Activated T-cell treated with anti-CD3 and anti-CD28 coated beads, Interleukin-2, amount 50 U/mL, for 72 hours (primary cell): ENCODE measurements around the gene FGF3. TPM values are rescaled to one million over a fixed set of nuclear protein-coding genes. Genes with fewer than 3 reads are reported as not detected.

ENCODE experiments used
- ATAC-seq, 2 donors: fragments of 150-1000 bp; cut with Tn5 transposase; replicated peaks in 1 of 2; 2 replicates each; pipeline ENCODE4 v1.10.0; 2021; ENCODE audit warnings: moderate library complexity in 2 of 2, mild to moderate bottlenecking in 1 of 2
- DNase-seq, 2 donors: peaks; one replicate each; pipeline ENCODE4 v3.0.0; 2021 to 2022; ENCODE audit warnings: mixed read lengths in 1 of 2
- H3K27ac Mint-ChIP-seq: one replicate; pipeline ENCODE4 v1.8.0; 2022; ENCODE audit warnings: mild to moderate bottlenecking, moderate library complexity, mixed read lengths
- H3K27me3 Mint-ChIP-seq: one replicate; pipeline ENCODE4 v1.8.0; 2022; ENCODE audit warnings: low read depth, mixed read lengths
- H3K36me3 Mint-ChIP-seq, 2 donors: one replicate each; pipeline ENCODE4 v1.8.0; 2022; ENCODE audit warnings: mixed read lengths in 2 of 2, mild to moderate bottlenecking in 1 of 2; ENCODE audit not compliant: insufficient read depth in 2 of 2
- H3K4me1 Mint-ChIP-seq: one replicate; pipeline ENCODE4 v1.8.0; 2022; ENCODE audit warnings: low read depth, mixed read lengths
- H3K4me3 Mint-ChIP-seq, 2 donors: one replicate each; pipeline ENCODE4 v1.8.0; 2022; ENCODE audit warnings: mild to moderate bottlenecking in 2 of 2, mixed read lengths in 2 of 2, moderate library complexity in 2 of 2
- H3K9me3 Mint-ChIP-seq, 2 donors: one replicate each; pipeline ENCODE4 v1.8.0; 2022; ENCODE audit warnings: mixed read lengths in 2 of 2
- total RNA-seq, 2 donors: library from RNA; stranded (reverse); gene quantifications; one replicate each; pipeline ENCODE4 v1.2.3, GENCODE V29; 2022

Gene FGF3
- total RNA-seq = not detected

GRCh38 chr11:69818603-69819441 lies at the start of gene FGF3:
TSS of gene FGF3 (minus strand) at chr11:69819416. CDS start at chr11:69818933, 483 bp downstream.
- peaks cover 27% of the 10 kb centered on the region for H3K27me3 Mint-ChIP-seq
- no peak for ATAC-seq
- H3K4me3 Mint-ChIP-seq = no peak within 1 kb of the TSS

GRCh38 chr11:69868871-69869270 lies 49.7 kb upstream of the FGF3 start:
- H3K4me3 Mint-ChIP-seq = no peak overlapping the region
- DNase-seq = no peak
- H3K27me3 Mint-ChIP-seq = peaks cover 7% of the 10 kb centered on the region
- H3K36me3 Mint-ChIP-seq = no peaks in the 10 kb centered on the region
- H3K9me3 Mint-ChIP-seq = no peaks in the 10 kb centered on the region
- H3K27ac Mint-ChIP-seq = no peak overlapping the region
- no peak for ATAC-seq
- no peaks in the 10 kb centered on the region for H3K4me1 Mint-ChIP-seq

More at GRCh38 chr11:69818603-69819441, at the start of gene FGF3:
- Mint-ChIP-seq H3K36me3 (peaks cover 0 to under 1% of the 10 kb centered on the region in 2 donors), H3K27ac (no peak within 1 kb of the TSS), H3K4me1 (no peaks in the 10 kb centered on the region), H3K9me3 (no peaks in the 10 kb centered on the region)
- no peak for DNase-seq

DNA sequence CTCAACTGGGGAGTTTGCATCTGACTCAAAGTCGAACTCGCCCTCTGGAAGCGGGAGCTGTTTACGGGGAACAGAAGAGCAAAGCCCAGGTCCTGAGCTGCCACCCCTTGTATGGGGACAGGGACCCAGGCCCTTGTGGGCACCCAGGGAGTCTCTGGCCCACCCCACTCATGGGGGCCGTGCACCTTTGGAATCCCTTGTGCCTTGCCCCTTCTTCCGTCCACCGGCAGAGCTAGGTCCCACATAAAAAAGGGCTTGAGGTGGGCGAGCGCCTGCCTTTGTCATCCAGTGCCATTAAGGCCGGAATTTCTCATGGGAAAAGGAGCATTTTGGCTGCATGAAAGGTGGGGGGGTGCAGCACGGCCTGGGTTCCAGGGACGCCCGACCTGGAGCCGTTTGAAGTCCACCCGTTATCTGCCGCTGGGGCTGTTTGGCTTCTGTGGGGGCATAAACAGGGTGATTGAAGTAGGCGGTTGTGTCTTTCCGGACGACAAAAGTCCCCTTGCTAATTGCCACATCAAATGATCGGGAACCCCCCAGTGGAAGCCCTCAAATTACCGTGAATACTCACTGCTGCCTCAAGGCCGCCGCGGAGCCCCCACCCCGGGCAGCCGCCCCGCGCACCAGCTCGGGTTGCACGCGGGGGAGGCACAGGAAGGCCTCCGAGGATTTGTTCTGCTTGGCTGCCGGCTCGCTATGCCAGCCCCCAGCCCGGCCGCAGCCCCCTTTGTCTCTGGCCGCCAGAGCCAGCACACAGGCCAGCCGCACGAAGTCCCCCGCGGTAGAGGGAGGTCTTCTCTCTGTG lies 49.0 kb upstream of the FGF3 start:
- DNase-seq = no peak
- H3K36me3 Mint-ChIP-seq = no peaks in the 10 kb centered on the region
- no peak overlapping the region for H3K4me3 Mint-ChIP-seq
- ATAC-seq = no peak
- H3K27ac Mint-ChIP-seq = no peak overlapping the region
- H3K9me3 Mint-ChIP-seq = no peaks in the 10 kb centered on the region
- no peaks in the 10 kb centered on the region for H3K4me1 Mint-ChIP-seq
- peaks cover 7% of the 10 kb centered on the region for H3K27me3 Mint-ChIP-seq

GRCh38 chr11:69867076-69868005 lies 48.1 kb upstream of the FGF3 start:
- no peaks in the 10 kb centered on the region for H3K36me3 Mint-ChIP-seq
- H3K27me3 Mint-ChIP-seq = peaks cover 7% of the 10 kb centered on the region
- no peak overlapping the region for H3K4me3 Mint-ChIP-seq
- no peak overlapping the region for H3K27ac Mint-ChIP-seq
- no peak for ATAC-seq
- no peak for DNase-seq
- H3K4me1 Mint-ChIP-seq = no peaks in the 10 kb centered on the region
- no peaks in the 10 kb centered on the region for H3K9me3 Mint-ChIP-seq

GRCh38 chr11:69866648-69867047 lies 47.4 kb upstream of the FGF3 start:
- no peaks in the 10 kb centered on the region for H3K9me3 Mint-ChIP-seq
- no peak overlapping the region for H3K27ac Mint-ChIP-seq
- no peaks in the 10 kb centered on the region for H3K36me3 Mint-ChIP-seq
- DNase-seq (no peak), ATAC-seq (no peak)
- H3K27me3 Mint-ChIP-seq = peaks cover 7% of the 10 kb centered on the region
- H3K4me1 Mint-ChIP-seq = no peaks in the 10 kb centered on the region
- H3K4me3 Mint-ChIP-seq = no peak overlapping the region

DNA sequence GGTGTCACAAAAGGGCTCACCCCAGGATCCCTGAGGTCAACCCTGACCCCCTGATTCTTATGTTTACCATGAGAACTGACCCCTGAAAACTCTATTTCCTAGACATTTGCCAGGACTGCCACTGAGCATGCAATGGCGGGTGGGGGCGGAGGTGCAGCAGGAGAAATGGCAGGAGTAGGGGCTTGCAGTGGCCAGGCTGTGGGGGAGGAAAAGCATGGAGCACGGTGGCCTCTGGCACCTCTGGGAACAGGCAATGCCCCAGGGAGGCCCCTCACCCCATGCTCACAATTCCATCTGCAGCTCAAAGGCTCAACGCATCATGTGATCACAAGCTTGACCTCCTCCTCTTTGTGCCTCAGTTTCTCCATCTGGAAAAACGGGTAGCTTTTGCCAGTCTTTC lies 46.5 kb upstream of the FGF3 start:
- DNase-seq = no peak
- no peaks in the 10 kb centered on the region for H3K36me3 Mint-ChIP-seq

GRCh38 chr11:69864686-69865661 lies 45.8 kb upstream of the FGF3 start:
- no peaks in the 10 kb centered on the region for H3K36me3 Mint-ChIP-seq
- no peak overlapping the region for H3K4me3 Mint-ChIP-seq
- ATAC-seq = no peak
- peaks cover 7% of the 10 kb centered on the region for H3K27me3 Mint-ChIP-seq
- DNase-seq = no peak
- H3K4me1 Mint-ChIP-seq = no peaks in the 10 kb centered on the region
- no peak overlapping the region for H3K27ac Mint-ChIP-seq
- H3K9me3 Mint-ChIP-seq = no peaks in the 10 kb centered on the region

More for the DNA sequence above, 46.5 kb upstream of the FGF3 start:
- no peaks in the 10 kb centered on the region for H3K9me3 Mint-ChIP-seq
- no peak overlapping the region for H3K4me3 Mint-ChIP-seq
- H3K4me1 Mint-ChIP-seq = no peaks in the 10 kb centered on the region
- H3K27me3 Mint-ChIP-seq = peaks cover 7% of the 10 kb centered on the region
- ATAC-seq = no peak
- no peak overlapping the region for H3K27ac Mint-ChIP-seq

GRCh38 chr11:69863544-69864200 lies 44.5 kb upstream of the FGF3 start:
- ATAC-seq (no peak), DNase-seq (no peak)
- Mint-ChIP-seq H3K36me3 (no peaks in the 10 kb centered on the region), H3K4me3 (no peak overlapping the region), H3K27ac (no peak overlapping the region), H3K27me3 (peaks cover 7% of the 10 kb centered on the region), H3K9me3 (no peaks in the 10 kb centered on the region), H3K4me1 (no peaks in the 10 kb centered on the region)

DNA sequence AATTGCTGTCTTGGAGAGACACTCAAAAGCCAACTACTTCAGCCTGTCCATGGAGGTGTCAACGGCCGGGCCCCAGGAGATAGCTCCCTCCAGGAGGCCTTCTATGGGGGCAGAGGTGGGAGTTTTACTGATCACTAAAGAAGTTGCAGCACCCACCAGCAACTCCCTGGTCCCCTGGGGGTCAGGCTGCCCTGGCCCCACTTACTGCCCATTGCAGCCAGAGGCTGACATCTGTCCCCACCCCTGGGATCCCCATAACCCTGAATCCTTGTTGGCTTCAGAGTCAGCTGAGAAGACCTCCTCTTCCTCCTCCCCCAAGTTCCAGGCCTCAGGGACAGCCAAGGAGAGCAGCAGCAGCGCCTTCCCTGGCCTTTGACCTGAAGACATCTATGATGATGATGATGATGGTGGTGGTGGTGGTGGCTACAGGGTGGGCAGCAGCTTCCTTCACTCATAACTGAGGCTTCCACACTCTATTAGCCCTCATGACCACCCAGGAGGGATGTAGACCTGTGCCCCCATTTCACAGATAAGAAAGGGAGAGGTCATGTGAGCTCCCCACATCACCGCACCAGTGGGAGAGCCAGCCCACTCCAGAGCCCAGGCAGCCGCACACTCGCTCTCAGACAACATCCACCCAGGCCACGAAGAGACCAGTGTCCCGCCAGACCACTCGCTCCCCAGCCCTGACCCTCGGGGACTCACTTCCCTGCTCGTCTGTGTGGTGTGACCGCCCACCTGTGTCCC lies 43.8 kb upstream of the FGF3 start:
- Mint-ChIP-seq H3K4me3 (no peak overlapping the region), H3K9me3 (no peaks in the 10 kb centered on the region), H3K27ac (no peak overlapping the region), H3K4me1 (no peaks in the 10 kb centered on the region), H3K36me3 (no peaks in the 10 kb centered on the region), H3K27me3 (peaks cover 5% of the 10 kb centered on the region)
- DNase-seq (no peak), ATAC-seq (no peak)

GRCh38 chr11:69862331-69862771 lies 43.1 kb upstream of the FGF3 start:
- no peak for ATAC-seq
- no peak overlapping the region for H3K4me3 Mint-ChIP-seq

DNA sequence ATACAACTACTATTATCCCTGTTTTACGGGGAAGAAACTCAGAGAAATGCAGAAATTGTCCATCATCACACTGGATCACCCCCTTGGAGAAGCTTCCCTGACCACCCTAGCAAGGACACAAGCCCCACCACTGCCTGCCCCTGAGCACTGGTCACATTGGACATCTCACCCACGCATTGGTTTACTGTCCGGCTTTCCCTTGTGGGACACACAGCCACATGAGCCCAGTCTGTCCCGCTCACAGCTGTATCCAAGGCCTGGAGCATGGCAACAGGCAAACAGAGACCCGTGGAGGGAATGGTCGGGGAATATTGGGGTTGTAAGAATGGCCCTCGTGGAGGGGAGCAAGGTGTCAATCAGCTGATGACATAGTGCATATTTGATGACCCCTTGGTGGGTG lies 42.7 kb upstream of the FGF3 start:
- Mint-ChIP-seq H3K9me3 (no peaks in the 10 kb centered on the region), H3K27ac (no peak overlapping the region), H3K27me3 (peaks cover 5% of the 10 kb centered on the region), H3K4me1 (no peaks in the 10 kb centered on the region), H3K4me3 (no peak overlapping the region), H3K36me3 (no peaks in the 10 kb centered on the region)
- DNase-seq (no peak), ATAC-seq (no peak)

More at GRCh38 chr11:69862331-69862771, 43.1 kb upstream of the FGF3 start:
- H3K9me3 Mint-ChIP-seq = no peaks in the 10 kb centered on the region
- H3K27ac Mint-ChIP-seq = no peak overlapping the region
- peaks cover 5% of the 10 kb centered on the region for H3K27me3 Mint-ChIP-seq
- no peak for DNase-seq
- H3K4me1 Mint-ChIP-seq = no peaks in the 10 kb centered on the region
- no peaks in the 10 kb centered on the region for H3K36me3 Mint-ChIP-seq
